ENCODE results near the gene PTBP3.

PTBP3 gene

DNA sequence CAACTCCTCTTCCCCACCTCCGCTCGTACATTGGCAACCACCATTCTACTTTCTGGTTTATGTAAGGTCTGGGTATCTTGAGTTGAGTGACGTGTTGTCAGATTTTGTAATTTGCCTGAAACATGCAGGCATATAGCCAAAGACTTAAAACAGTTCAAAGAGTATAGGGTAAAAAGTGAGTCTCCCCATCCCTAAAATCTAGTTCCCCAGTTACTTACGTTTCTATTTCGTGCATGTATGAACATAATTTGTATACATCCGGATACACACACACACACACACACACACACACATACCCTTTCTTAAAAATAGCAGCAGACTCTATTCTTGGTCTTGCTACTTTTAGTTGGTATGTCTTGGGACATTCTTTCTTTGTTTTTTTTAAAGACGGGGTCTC lies 47.4 kb upstream of the PTBP3 start:
- H3F3A ChIP-seq (ENCODE audit: insufficient read depth, low read length), result peaks cover 16% of the 10 kb centered on the region
- no peaks in the 10 kb centered on the region for H3K36me3 ChIP-seq (replicated peaks; ENCODE audit: insufficient read depth, low read length)
- H2AFZ ChIP-seq (ENCODE audit: low read length), result peak overlapping the region; percentile 93; the same call in 1 of the 2 replicates
- TF ChIP-seq EZH2phosphoT487 (IDR thresholded peaks at IDR 0.05; ENCODE audit: low read length) (no peak), EZH2 (optimal IDR thresholded peaks at IDR 0.05; ENCODE audit: low read depth, low read length) (no peak)
- TF ChIP-seq, protein P1, sequence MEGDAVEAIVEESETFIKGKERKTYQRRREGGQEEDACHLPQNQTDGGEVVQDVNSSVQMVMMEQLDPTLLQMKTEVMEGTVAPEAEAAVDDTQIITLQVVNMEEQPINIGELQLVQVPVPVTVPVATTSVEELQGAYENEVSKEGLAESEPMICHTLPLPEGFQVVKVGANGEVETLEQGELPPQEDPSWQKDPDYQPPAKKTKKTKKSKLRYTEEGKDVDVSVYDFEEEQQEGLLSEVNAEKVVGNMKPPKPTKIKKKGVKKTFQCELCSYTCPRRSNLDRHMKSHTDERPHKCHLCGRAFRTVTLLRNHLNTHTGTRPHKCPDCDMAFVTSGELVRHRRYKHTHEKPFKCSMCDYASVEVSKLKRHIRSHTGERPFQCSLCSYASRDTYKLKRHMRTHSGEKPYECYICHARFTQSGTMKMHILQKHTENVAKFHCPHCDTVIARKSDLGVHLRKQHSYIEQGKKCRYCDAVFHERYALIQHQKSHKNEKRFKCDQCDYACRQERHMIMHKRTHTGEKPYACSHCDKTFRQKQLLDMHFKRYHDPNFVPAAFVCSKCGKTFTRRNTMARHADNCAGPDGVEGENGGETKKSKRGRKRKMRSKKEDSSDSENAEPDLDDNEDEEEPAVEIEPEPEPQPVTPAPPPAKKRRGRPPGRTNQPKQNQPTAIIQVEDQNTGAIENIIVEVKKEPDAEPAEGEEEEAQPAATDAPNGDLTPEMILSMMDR (IDR thresholded peaks at IDR 0.05; ENCODE audit: low read length), result no peak
- H3K27ac ChIP-seq (ENCODE audit: low read length), result no peak overlapping the region
- peak overlapping the region; percentile 75; the same call in 1 of the 2 replicates for H3K9ac ChIP-seq (ENCODE audit: low read length)
- no peaks in the 10 kb centered on the region for H3K9me2 ChIP-seq (replicated peaks; ENCODE audit: insufficient read depth, low read length)
- peak overlapping the region; percentile 99 for H3K4me3 ChIP-seq (ENCODE audit: low read length)
- no peak for DNase-seq
- H4K20me1 ChIP-seq (ENCODE audit: insufficient read depth, low read length), result no peaks in the 10 kb centered on the region
- no peaks in the 10 kb centered on the region for H3K9me3 ChIP-seq (replicated peaks; ENCODE audit: insufficient read depth, low read length)
- H3K4me1 ChIP-seq (ENCODE audit: low read length), result peaks cover 25% of the 10 kb centered on the region
- peak overlapping the region; percentile 66 for H3K4me2 ChIP-seq (ENCODE audit: low read depth, low read length)
- H3K27me3 ChIP-seq (replicated peaks; ENCODE audit: insufficient read depth, low read length), result no peaks in the 10 kb centered on the region
- peaks cover 47% of the 10 kb centered on the region for H3K79me2 ChIP-seq (ENCODE audit: low read length)

DNA sequence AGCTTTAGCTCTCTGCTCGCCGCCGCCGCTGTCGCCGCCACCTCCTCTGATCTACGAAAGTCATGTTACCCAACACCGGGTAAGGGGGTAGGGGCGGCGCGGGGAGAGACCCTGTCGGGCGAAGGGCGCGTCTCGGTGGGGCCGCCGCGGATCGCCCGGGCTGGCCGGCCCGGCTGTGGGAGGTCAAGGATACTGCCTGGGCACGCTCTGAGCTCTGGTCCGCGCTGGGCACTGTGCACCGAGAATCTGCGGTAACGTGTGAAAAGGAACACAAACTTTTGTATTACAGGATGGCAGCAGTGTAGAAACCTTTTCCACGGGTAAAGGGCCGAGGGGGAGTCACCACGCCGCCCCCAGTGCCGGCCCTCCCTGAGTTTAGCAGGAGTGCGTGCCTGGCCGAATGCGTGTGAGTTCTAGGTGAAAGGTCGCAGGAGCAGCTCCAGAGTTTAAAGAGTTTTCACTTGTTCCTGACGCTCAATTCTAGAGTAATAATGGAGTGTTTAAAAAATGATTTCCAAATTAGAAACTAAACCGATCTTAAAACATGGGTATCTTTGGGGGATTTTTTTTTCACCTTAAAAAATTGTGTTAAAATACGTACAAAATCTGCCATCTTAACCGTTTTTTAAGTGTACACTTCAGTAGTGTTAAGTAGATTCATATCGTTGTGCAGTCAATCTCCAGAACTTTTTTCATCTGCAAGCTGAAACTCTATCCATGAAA lies 46.8 kb upstream of the PTBP3 start, which contains the start of gene HSDL2:
Gene HSDL2 (plus strand): TSS at position 7 of the 723 bp plus-strand sequence. CDS start 56 bp downstream, at position 63.
- peak; percentile 52 for DNase-seq
- TF ChIP-seq EZH2 (optimal IDR thresholded peaks at IDR 0.05; ENCODE audit: low read depth, low read length), result no peak
- TF ChIP-seq EZH2phosphoT487 (IDR thresholded peaks at IDR 0.05; ENCODE audit: low read length), result no peak
- TF ChIP-seq, protein P1 (IDR thresholded peaks at IDR 0.05; ENCODE audit: low read length), result no peak
- no peaks in the 10 kb centered on the region for H3K9me3 ChIP-seq (replicated peaks; ENCODE audit: insufficient read depth, low read length)

DNA sequence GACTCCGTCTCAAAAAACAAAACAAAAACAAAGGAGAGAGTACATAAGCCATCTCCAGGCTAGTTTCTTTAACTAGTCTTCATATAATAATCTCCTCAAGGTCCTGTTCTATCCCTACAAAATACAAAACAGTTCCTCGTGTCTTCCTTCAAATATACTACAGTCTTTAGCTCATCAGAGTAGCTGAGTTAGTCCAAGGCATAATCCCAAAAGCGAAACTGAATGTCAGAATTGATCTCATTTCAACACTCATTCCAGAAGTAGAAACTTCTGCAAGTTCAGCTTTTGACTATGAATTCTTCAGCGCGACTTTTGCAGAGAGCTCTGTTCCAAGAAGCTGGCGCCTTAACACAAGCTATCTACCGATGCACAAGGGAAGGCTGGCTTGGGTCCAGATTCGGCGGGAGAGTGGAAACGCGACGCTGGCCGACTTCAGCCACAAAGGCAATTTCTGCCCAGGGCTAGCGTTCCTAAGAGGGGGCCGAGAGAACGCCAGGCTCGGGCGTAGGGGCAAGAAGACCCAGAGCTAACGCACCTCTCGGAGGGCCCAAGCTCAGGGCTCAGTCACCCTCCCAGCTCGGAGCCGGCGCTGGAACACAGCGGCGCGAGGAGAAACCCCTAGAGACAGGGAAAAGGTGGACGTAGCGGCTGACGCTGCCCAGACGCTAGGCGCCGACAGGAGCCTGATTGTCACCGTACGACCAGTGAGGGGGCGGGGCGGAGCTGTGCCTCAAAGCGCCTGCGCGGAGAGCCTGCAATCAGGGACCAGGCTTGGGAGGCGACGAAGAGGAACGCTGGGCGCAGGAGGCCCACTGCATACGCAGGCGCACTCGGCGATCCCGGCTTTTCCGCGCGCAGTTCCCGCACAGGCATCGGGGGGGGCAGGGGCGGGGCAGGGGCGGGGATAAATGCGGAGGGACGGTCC lies 46.0 kb upstream of the PTBP3 start:
- H3K27me3 ChIP-seq (replicated peaks; ENCODE audit: insufficient read depth, low read length), result no peaks in the 10 kb centered on the region
- H4K20me1 ChIP-seq (ENCODE audit: insufficient read depth, low read length), result no peaks in the 10 kb centered on the region
- peak; percentile 98 for DNase-seq
- H3F3A ChIP-seq (ENCODE audit: insufficient read depth, low read length), result peaks cover 9% of the 10 kb centered on the region
- no peaks in the 10 kb centered on the region for H3K36me3 ChIP-seq (replicated peaks; ENCODE audit: insufficient read depth, low read length)
- no peaks in the 10 kb centered on the region for H3K9me3 ChIP-seq (replicated peaks; ENCODE audit: insufficient read depth, low read length)
- H3K27ac ChIP-seq (ENCODE audit: low read length), result peak overlapping the region; percentile 95
- peak overlapping the region; percentile 98 for H2AFZ ChIP-seq (ENCODE audit: low read length)
- peak overlapping the region; percentile 75; the same call in 1 of the 2 replicates for H3K4me2 ChIP-seq (ENCODE audit: low read depth, low read length)
- TF ChIP-seq EZH2phosphoT487 (IDR thresholded peaks at IDR 0.05; ENCODE audit: low read length), result no peak
- TF ChIP-seq, protein P1 (IDR thresholded peaks at IDR 0.05; ENCODE audit: low read length), result no peak
- no peak for TF ChIP-seq EZH2 (optimal IDR thresholded peaks at IDR 0.05; ENCODE audit: low read depth, low read length)
- H3K4me1 ChIP-seq (ENCODE audit: low read length), result peaks cover 22% of the 10 kb centered on the region
- H3K9ac ChIP-seq (ENCODE audit: low read length), result peak overlapping the region; percentile 95
- peak overlapping the region; percentile 99 for H3K4me3 ChIP-seq (ENCODE audit: low read length)
- H3K79me2 ChIP-seq (ENCODE audit: low read length), result peaks cover 46% of the 10 kb centered on the region
- no peaks in the 10 kb centered on the region for H3K9me2 ChIP-seq (replicated peaks; ENCODE audit: insufficient read depth, low read length)

More for the DNA sequence above, 46.8 kb upstream of the PTBP3 start, which contains the start of gene HSDL2:
- peak within 1 kb of the TSS; percentile 99 for H3K4me3 ChIP-seq (ENCODE audit: low read length)
- H3K9ac ChIP-seq (ENCODE audit: low read length), result peak within 1 kb of the TSS; percentile 95
- H3K4me1 ChIP-seq (ENCODE audit: low read length), result peaks cover 25% of the 10 kb centered on the region
- peaks cover 16% of the 10 kb centered on the region for H3F3A ChIP-seq (ENCODE audit: insufficient read depth, low read length)
- H3K9me2 ChIP-seq (replicated peaks; ENCODE audit: insufficient read depth, low read length), result no peaks in the 10 kb centered on the region
- peaks cover 47% of the 10 kb centered on the region for H3K79me2 ChIP-seq (ENCODE audit: low read length)
- H3K27ac ChIP-seq (ENCODE audit: low read length), result peak within 1 kb of the TSS; percentile 95
- peak within 1 kb of the TSS; percentile 75 for H3K4me2 ChIP-seq (ENCODE audit: low read depth, low read length)
- no peaks in the 10 kb centered on the region for H3K27me3 ChIP-seq (replicated peaks; ENCODE audit: insufficient read depth, low read length)
- no peaks in the 10 kb centered on the region for H3K36me3 ChIP-seq (replicated peaks; ENCODE audit: insufficient read depth, low read length)
- no peaks in the 10 kb centered on the region for H4K20me1 ChIP-seq (ENCODE audit: insufficient read depth, low read length)
- H2AFZ ChIP-seq (ENCODE audit: low read length), result peak within 1 kb of the TSS; percentile 98

Data from MM.1S (cell line).